GM12865 (cell line): Measurements from ENCODE around the gene SAMD10.

ENCODE experiments used
- DNase-seq: peaks from one replicate; pipeline ENCODE4 v3.0.0; 2010; ENCODE audit warnings: low read depth
- H3K4me3 ChIP-seq: 2 replicates; pipeline ENCODE4 v1.5.1; 2011; ENCODE audit warnings: mild to moderate bottlenecking, low read depth, low read length, control low read depth
- CTCF ChIP-seq: IDR thresholded peaks from 2 replicates; pipeline ENCODE4 v1.5.1; 2011; ENCODE audit warnings: low read length, control low read depth, low read depth, inconsistent platforms; ENCODE audit not compliant: insufficient read depth; ENCODE audit errors: missing control alignments

Gene SAMD10

GRCh38 chr20:64010711-64011237, 31.3 kb upstream of the SAMD10 start:
- peak; percentile 88 for DNase-seq
- peak overlapping the region; percentile 10 for H3K4me3 ChIP-seq
- no peak for TF ChIP-seq CTCF

- H3K4me3 ChIP-seq, result peak overlapping the region; percentile 3
- TF ChIP-seq CTCF, result no peak
- peak; percentile 42 for DNase-seq
These were observed 30.5 kb upstream of the SAMD10 start for GRCh38 chr20:64009811-64010387.

- peak; percentile 51 for DNase-seq
- no peak overlapping the region for H3K4me3 ChIP-seq
- TF ChIP-seq CTCF, result no peak
These were observed 27.5 kb upstream of the SAMD10 start for GRCh38 chr20:64006902-64007301.

GRCh38 chr20:64006490-64006889, 27.0 kb upstream of the SAMD10 start:
- DNase-seq, result no peak
- H3K4me3 ChIP-seq, result no peak overlapping the region
- no peak for TF ChIP-seq CTCF

GRCh38 chr20:64005394-64005793, 26.0 kb upstream of the SAMD10 start:
- TF ChIP-seq CTCF, result no peak
- H3K4me3 ChIP-seq, result no peak overlapping the region
- no peak for DNase-seq

- TF ChIP-seq CTCF, result no peak
- DNase-seq, result no peak
- H3K4me3 ChIP-seq, result no peak overlapping the region
These were observed 24.7 kb upstream of the SAMD10 start for GRCh38 chr20:64003960-64004725.

- no peak for TF ChIP-seq CTCF
- H3K4me3 ChIP-seq, result no peak overlapping the region
- DNase-seq, result no peak
These were observed 22.2 kb upstream of the SAMD10 start for GRCh38 chr20:64001607-64002011.
